ENCODE results near the gene FOXB1.

The FOXB1 gene

GRCh38 chr15:60003243-60004008 is 685 bp upstream of the FOXB1 start:
- H3K36me3 Mint-ChIP-seq (ENCODE audit: low read depth), result peaks cover 2% of the 10 kb centered on the region
- peaks cover 48% of the 10 kb centered on the region for H3K4me1 Mint-ChIP-seq (ENCODE audit: low read depth)
- H3K4me3 Mint-ChIP-seq, result peak overlapping the region; percentile 82
- no peak overlapping the region for H3K27ac Mint-ChIP-seq
- peaks cover 97% of the 10 kb centered on the region for H3K27me3 Mint-ChIP-seq
- no peaks in the 10 kb centered on the region for H3K9me3 Mint-ChIP-seq
- DNase-seq, result peak; percentile 44

- Mint-ChIP-seq H3K4me3 (peak overlapping the region; percentile 82), H3K27ac (peak overlapping the region; percentile 87), H3K27me3 (peaks cover 97% of the 10 kb centered on the region), H3K9me3 (no peaks in the 10 kb centered on the region), H3K4me1 (ENCODE audit: low read depth) (peaks cover 43% of the 10 kb centered on the region), H3K36me3 (ENCODE audit: low read depth) (peaks cover 2% of the 10 kb centered on the region)
- DNase-seq, result peak; percentile 62
Measured at GRCh38 chr15:60004846-60005351, 788 bp downstream of the FOXB1 start.

GRCh38 chr15:60005352-60006202 is 1.5 kb downstream of the FOXB1 start:
- Mint-ChIP-seq H3K4me1 (ENCODE audit: low read depth) (peaks cover 39% of the 10 kb centered on the region), H3K27ac (peak overlapping the region; percentile 87), H3K36me3 (ENCODE audit: low read depth) (peaks cover 2% of the 10 kb centered on the region), H3K9me3 (no peaks in the 10 kb centered on the region), H3K4me3 (peak overlapping the region; percentile 82), H3K27me3 (peaks cover 97% of the 10 kb centered on the region)
- peak; percentile 47 for DNase-seq

DNA sequence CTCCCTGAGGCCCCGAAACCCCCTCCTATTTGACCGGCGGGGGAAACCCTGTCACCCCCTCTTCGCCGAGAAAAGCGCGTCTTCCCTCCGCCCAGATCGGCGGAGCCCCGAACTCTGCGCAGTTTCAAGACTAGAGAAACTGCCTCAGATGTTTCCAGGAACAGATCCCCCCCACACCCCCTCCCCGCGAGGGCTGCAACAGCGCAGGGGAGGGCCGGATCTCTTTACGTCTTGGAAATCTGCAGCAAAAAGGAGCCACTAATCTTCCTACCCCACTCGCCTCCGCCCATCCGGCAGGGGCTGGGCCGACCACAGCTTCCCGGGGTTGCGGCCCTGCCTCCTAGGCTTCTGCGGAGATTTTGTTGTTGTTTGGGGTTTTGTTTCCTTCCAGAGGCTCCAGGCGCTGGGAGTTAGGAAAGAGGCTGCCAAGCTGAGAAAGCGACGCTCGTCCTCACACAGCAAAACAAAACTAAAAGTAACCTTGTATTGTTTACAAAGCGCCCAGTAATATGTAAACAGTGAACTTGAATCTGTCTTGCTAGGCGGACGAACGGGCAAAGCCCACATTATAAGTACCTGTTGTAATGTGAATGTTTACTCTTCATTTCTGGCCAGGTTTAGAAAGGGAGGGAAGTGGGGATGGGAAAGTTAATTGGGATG is 2.2 kb downstream of the FOXB1 start:
- peaks cover 97% of the 10 kb centered on the region for H3K27me3 Mint-ChIP-seq
- H3K4me1 Mint-ChIP-seq (ENCODE audit: low read depth), result peaks cover 39% of the 10 kb centered on the region
- peaks cover 2% of the 10 kb centered on the region for H3K36me3 Mint-ChIP-seq (ENCODE audit: low read depth)
- peak overlapping the region; percentile 82 for H3K4me3 Mint-ChIP-seq
- DNase-seq, result peak; percentile 77
- H3K27ac Mint-ChIP-seq, result peak overlapping the region; percentile 87
- H3K9me3 Mint-ChIP-seq, result no peaks in the 10 kb centered on the region

DNA sequence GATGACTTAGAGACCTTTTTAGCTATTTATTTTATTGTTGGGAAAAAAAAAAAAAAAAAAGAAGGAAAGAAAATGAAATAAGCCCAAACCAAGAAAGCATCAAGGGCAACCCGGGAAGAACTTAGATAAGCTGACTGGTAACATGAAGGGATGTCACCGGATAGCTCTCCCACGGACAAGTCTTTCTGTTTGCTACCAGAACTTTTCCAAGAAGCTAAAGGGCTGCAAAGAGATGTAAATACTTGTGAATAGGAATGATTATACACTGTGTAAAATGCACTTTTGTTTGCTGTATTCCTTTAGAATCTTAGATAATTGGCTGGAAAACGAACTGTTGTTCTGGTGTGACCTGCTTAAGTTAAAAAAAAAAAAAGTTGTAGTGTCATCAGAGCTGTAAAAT is 2.8 kb downstream of the FOXB1 start:
- peaks cover 2% of the 10 kb centered on the region for H3K36me3 Mint-ChIP-seq (ENCODE audit: low read depth)
- H3K27ac Mint-ChIP-seq, result peak overlapping the region; percentile 87
- DNase-seq, result no peak
- H3K4me1 Mint-ChIP-seq (ENCODE audit: low read depth), result peaks cover 39% of the 10 kb centered on the region
- H3K9me3 Mint-ChIP-seq, result no peaks in the 10 kb centered on the region
- peaks cover 97% of the 10 kb centered on the region for H3K27me3 Mint-ChIP-seq
- peak overlapping the region; percentile 82 for H3K4me3 Mint-ChIP-seq

DNA sequence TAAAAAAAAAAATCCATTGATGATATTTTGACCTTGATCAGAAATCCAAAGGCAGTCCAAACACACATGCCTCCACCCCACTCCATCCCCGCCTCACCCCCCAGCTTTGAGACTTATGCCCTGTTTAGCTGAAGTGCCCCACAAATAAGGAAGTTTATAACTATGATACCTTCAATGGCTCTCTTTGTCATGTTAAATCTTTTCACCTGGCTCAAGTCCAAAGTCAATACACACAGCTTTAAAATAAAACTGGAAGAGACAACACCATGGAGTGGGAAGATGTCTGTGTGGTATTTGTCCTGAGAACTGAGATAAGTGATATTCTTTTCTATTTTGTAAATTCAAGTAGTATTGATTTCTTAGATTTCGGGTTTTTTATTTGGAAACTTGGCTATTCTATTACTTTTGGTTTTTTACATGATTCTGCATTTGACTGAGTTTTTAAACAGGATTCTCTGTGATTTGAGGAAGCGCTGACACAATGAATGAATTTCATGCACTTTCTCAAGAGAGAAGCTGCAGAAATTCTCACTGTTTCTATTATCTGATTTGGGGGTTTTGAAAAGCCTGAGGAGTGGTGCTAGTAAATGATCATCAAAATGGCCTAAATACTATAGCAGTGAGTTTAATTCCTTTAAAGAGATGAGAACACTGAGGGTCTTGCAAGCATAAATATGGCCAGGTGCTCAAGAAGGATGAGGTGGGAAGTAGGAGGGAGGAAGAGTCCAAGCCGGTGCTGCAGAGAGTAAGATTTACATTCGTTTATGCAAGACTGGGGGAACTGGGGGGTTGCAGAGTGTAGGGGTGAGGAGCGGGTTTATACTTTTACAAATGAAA is 5.2 kb downstream of the FOXB1 start:
- Mint-ChIP-seq H3K36me3 (ENCODE audit: low read depth) (peaks cover 2% of the 10 kb centered on the region), H3K4me3 (no peak overlapping the region), H3K9me3 (no peaks in the 10 kb centered on the region), H3K27me3 (peaks cover 92% of the 10 kb centered on the region), H3K27ac (no peak overlapping the region), H3K4me1 (ENCODE audit: low read depth) (peaks cover 25% of the 10 kb centered on the region)
- no peak for DNase-seq

- no peaks in the 10 kb centered on the region for H3K9me3 Mint-ChIP-seq
- H3K27ac Mint-ChIP-seq, result no peak overlapping the region
- H3K27me3 Mint-ChIP-seq, result peaks cover 90% of the 10 kb centered on the region
Measured at GRCh38 chr15:60009980-60010732, 6.0 kb downstream of the FOXB1 start.

GRCh38 chr15:60010858-60011257 is 6.7 kb downstream of the FOXB1 start:
- Mint-ChIP-seq H3K4me3 (no peak overlapping the region), H3K27me3 (peaks cover 89% of the 10 kb centered on the region), H3K27ac (no peak overlapping the region), H3K36me3 (ENCODE audit: low read depth) (peaks cover 2% of the 10 kb centered on the region), H3K9me3 (no peaks in the 10 kb centered on the region), H3K4me1 (ENCODE audit: low read depth) (peaks cover 10% of the 10 kb centered on the region)
- DNase-seq, result no peak

More at GRCh38 chr15:60009980-60010732, 6.0 kb downstream of the FOXB1 start:
- peaks cover 17% of the 10 kb centered on the region for H3K4me1 Mint-ChIP-seq (ENCODE audit: low read depth)
- DNase-seq, result no peak
- peaks cover 2% of the 10 kb centered on the region for H3K36me3 Mint-ChIP-seq (ENCODE audit: low read depth)
- no peak overlapping the region for H3K4me3 Mint-ChIP-seq

- no peak for DNase-seq
- Mint-ChIP-seq H3K4me1 (ENCODE audit: low read depth) (peaks cover 7% of the 10 kb centered on the region), H3K36me3 (ENCODE audit: low read depth) (no peaks in the 10 kb centered on the region), H3K4me3 (no peak overlapping the region), H3K27ac (no peak overlapping the region), H3K9me3 (peaks cover 3% of the 10 kb centered on the region), H3K27me3 (peaks cover 75% of the 10 kb centered on the region)
Measured at GRCh38 chr15:60012695-60013094, 8.6 kb downstream of the FOXB1 start.

- Mint-ChIP-seq H3K4me1 (ENCODE audit: low read depth) (peaks cover 28% of the 10 kb centered on the region), H3K27me3 (peaks cover 49% of the 10 kb centered on the region), H3K4me3 (no peak overlapping the region), H3K27ac (peak overlapping the region; percentile 47), H3K9me3 (peaks cover 7% of the 10 kb centered on the region), H3K36me3 (ENCODE audit: low read depth) (no peaks in the 10 kb centered on the region)
- no peak for DNase-seq
Measured at GRCh38 chr15:60017538-60018520, 13.7 kb downstream of the FOXB1 start.

- Mint-ChIP-seq H3K4me1 (ENCODE audit: low read depth) (peaks cover 28% of the 10 kb centered on the region), H3K36me3 (ENCODE audit: low read depth) (no peaks in the 10 kb centered on the region), H3K27ac (no peak overlapping the region), H3K4me3 (no peak overlapping the region), H3K9me3 (peaks cover 7% of the 10 kb centered on the region), H3K27me3 (peaks cover 31% of the 10 kb centered on the region)
- DNase-seq, result no peak
Measured at GRCh38 chr15:60020736-60021135, 16.6 kb downstream of the FOXB1 start.

GRCh38 chr15:60021589-60022378 is 17.7 kb downstream of the FOXB1 start:
- Mint-ChIP-seq H3K27ac (no peak overlapping the region), H3K27me3 (peaks cover 29% of the 10 kb centered on the region), H3K4me1 (ENCODE audit: low read depth) (peaks cover 28% of the 10 kb centered on the region), H3K36me3 (ENCODE audit: low read depth) (no peaks in the 10 kb centered on the region), H3K4me3 (no peak overlapping the region), H3K9me3 (peaks cover 7% of the 10 kb centered on the region)
- no peak for DNase-seq

All from activated T-cell treated with anti-CD3 and anti-CD28 coated beads, Interleukin-2, amount 50 U/mL, for 24 hours (primary cell).